ENCODE measurements around the gene CAMK2D.
"Not testable (repeated sequence)": the region's sequence is repeated elsewhere in the genome, so short reads cannot be mapped to it uniquely, and the experiment has no call there.

Gene CAMK2D

DNA sequence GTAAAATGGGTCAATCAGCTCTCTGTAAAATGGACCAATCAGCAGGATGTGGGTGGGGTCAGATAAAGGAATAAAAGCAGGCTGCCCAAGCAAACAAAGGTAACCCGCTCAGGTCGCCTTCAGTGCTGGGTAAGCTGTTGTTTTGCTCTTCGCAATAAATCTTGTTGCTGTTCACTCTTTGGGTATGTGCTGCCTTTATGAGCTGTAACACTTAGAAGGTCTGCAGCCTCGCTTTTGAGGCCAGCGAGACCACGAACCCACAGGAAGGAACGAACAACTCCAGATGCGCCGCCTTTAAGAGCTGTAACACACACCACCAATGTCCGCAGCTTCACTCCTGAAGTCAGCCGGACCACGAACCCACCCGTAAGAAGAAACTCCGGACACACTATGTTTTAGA lies 11.5 kb upstream of the CAMK2D start:
- Mint-ChIP-seq H3K4me3 (no peak overlapping the region), H3K9me3 (no peaks in the 10 kb centered on the region), H3K27me3 (peaks cover 24% of the 10 kb centered on the region), H3K27ac (no peak overlapping the region), H3K4me1 (peaks cover 8% of the 10 kb centered on the region), H3K36me3 (no peaks in the 10 kb centered on the region)
- ATAC-seq: no peak

GRCh38 chr4:113772319-113772718 lies 10.8 kb upstream of the CAMK2D start:
- Mint-ChIP-seq H3K4me1 (peaks cover 8% of the 10 kb centered on the region), H3K4me3 (no peak overlapping the region), H3K36me3 (no peaks in the 10 kb centered on the region), H3K27me3 (peaks cover 24% of the 10 kb centered on the region), H3K9me3 (no peaks in the 10 kb centered on the region), H3K27ac (no peak overlapping the region)
- ATAC-seq: peak; percentile 36

DNA sequence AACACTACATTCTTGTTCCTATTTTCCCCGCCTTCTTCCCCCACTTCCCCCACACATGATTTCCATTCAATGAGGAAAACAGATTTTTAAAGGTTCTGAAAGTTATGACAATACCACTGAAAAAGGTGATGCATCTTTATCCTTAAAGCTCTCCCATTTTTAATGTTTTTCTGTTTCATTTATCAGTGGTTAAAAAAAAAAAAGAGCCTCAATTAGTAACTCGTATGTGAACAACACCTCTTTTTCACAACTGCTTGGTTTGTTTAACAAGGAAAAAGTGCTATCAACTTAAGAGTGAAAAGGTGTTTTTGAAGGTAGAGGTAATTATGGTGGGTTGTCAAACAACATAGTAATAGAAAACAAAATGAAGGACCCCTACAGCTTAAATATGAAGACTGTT lies 8.2 kb upstream of the CAMK2D start:
- H3K4me1 Mint-ChIP-seq: no peaks in the 10 kb centered on the region
- H3K9me3 Mint-ChIP-seq: no peaks in the 10 kb centered on the region
- H3K4me3 Mint-ChIP-seq: no peak overlapping the region
- no peaks in the 10 kb centered on the region for H3K36me3 Mint-ChIP-seq
- H3K27ac Mint-ChIP-seq: no peak overlapping the region
- H3K27me3 Mint-ChIP-seq: peaks cover 5% of the 10 kb centered on the region
- no peak for ATAC-seq

- H3K36me3 Mint-ChIP-seq: no peaks in the 10 kb centered on the region
- no peaks in the 10 kb centered on the region for H3K27me3 Mint-ChIP-seq
- no peak for ATAC-seq
- no peak overlapping the region for H3K4me3 Mint-ChIP-seq
- H3K27ac Mint-ChIP-seq: no peak overlapping the region
- H3K4me1 Mint-ChIP-seq: no peaks in the 10 kb centered on the region
- H3K9me3 Mint-ChIP-seq: no peaks in the 10 kb centered on the region
Observed at GRCh38 chr4:113768952-113769351, 7.4 kb upstream of the CAMK2D start.

- no peaks in the 10 kb centered on the region for H3K27me3 Mint-ChIP-seq
- no peaks in the 10 kb centered on the region for H3K4me1 Mint-ChIP-seq
- no peak overlapping the region for H3K4me3 Mint-ChIP-seq
- no peak overlapping the region for H3K27ac Mint-ChIP-seq
- no peak for ATAC-seq
- H3K36me3 Mint-ChIP-seq: no peaks in the 10 kb centered on the region
- no peaks in the 10 kb centered on the region for H3K9me3 Mint-ChIP-seq
Observed at GRCh38 chr4:113766882-113767281, 5.3 kb upstream of the CAMK2D start.

- Mint-ChIP-seq H3K9me3 (no peaks in the 10 kb centered on the region), H3K27ac (no peak overlapping the region), H3K4me1 (peaks cover 6% of the 10 kb centered on the region), H3K27me3 (no peaks in the 10 kb centered on the region), H3K36me3 (no peaks in the 10 kb centered on the region), H3K4me3 (no peak overlapping the region)
- ATAC-seq: no peak
Observed at GRCh38 chr4:113764720-113765264, 3.3 kb upstream of the CAMK2D start.

GRCh38 chr4:113763923-113764322 lies 2.4 kb upstream of the CAMK2D start:
- ATAC-seq, H3K36me3 Mint-ChIP-seq, H3K9me3 Mint-ChIP-seq, H3K27me3 Mint-ChIP-seq, H3K4me3 Mint-ChIP-seq, H3K4me1 Mint-ChIP-seq, H3K27ac Mint-ChIP-seq: not testable (repeated sequence)

GRCh38 chr4:113763029-113763285 lies 1.4 kb upstream of the CAMK2D start:
- H3K4me1 Mint-ChIP-seq: peaks cover 12% of the 10 kb centered on the region
- H3K4me3 Mint-ChIP-seq: peak overlapping the region; percentile 96
- no peak for ATAC-seq
- peak overlapping the region; percentile 91 for H3K27ac Mint-ChIP-seq
- H3K27me3 Mint-ChIP-seq: no peaks in the 10 kb centered on the region
- peaks cover 4% of the 10 kb centered on the region for H3K36me3 Mint-ChIP-seq
- H3K9me3 Mint-ChIP-seq: no peaks in the 10 kb centered on the region

DNA sequence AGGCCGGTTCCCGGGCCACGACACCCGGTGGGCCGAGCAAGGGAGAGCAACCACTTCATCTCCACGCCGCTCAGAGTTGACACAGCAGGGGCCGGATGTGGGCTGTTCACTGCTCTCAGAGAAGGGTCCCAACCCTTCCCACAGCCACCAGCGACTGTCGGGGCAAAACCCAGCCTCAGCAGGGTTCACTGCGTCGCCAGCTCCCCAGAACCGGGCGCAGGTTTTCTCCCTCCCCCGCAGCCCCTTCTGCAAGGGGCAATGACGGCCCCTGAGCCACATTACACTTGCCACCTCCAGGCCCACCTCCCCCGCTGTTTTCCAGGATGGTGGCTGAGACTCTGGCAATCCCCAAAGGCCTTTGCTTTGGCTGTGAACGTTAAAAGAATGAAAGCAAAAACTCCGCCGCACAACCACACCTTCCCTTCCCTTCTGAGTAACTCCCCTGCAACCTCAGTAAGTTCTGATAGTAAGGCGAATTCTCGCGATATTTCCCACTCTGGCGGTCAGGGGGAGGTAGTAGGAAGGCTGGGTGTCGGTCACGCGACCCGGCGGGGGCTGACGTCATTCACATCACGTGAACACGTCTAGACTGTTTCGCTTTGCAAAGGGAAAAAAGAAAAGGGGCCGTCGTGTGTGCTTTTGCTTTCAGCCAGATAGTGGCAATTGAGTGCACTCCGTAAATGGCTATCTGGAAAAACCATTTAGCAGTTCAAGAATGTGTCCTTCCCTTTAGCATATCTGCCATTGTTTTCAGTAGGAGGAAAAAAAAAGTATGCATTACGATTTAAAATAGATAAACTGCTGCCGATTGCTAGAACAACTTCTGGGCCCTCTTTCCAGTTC lies 869 bp upstream of the CAMK2D start:
- peaks cover 9% of the 10 kb centered on the region for H3K36me3 Mint-ChIP-seq
- no peaks in the 10 kb centered on the region for H3K27me3 Mint-ChIP-seq
- no peaks in the 10 kb centered on the region for H3K9me3 Mint-ChIP-seq
- H3K4me1 Mint-ChIP-seq: peaks cover 18% of the 10 kb centered on the region
- H3K4me3 Mint-ChIP-seq: peak overlapping the region; percentile 96
- H3K27ac Mint-ChIP-seq: peak overlapping the region; percentile 91
- peak; percentile 88 for ATAC-seq

DNA sequence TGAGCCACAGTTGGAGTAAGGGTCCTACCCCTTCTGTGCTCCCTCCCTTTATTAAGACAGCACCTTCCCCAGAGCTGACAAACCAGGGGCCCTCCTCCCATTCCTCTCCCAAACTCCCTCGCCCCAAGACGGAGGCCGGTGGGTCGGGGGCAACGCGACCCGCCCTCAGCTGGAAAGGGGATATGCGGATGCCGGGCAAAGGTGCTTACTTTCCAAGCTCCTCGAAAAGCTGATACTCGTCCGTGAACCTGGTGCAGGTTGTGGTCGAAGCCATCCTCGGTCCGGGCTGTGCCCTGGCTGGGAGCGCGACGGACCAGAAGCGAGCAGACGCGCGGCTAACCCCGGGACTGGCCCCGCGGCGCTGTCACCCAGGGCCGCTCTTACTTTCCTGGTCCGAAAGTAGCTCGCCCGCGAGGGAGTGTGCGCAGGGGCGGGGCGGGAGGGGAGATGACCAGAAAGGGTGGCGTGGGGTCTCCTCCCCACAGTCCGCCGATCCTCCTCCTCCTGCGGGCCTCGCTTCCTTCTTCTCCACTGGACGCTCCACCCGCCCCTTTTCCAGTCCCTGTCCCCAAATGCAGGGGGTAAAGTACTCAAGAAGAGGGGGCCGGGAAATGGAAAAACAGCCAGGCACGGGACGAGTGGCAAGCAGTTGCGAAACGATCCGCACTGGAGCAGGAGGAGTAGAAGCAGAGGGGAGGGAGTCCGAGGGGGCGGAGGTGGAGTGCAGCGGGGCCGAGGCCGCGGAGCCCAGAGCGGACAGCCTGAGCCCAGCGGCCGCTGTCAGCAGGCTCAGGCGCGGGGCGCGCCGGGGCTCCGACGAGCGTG lies 531 bp downstream of the CAMK2D start:
- Mint-ChIP-seq H3K27ac (peak overlapping the region; percentile 91), H3K4me1 (peaks cover 20% of the 10 kb centered on the region), H3K36me3 (peaks cover 11% of the 10 kb centered on the region), H3K4me3 (peak overlapping the region; percentile 96), H3K27me3 (no peaks in the 10 kb centered on the region), H3K9me3 (no peaks in the 10 kb centered on the region)
- ATAC-seq: peak; percentile 55

DNA sequence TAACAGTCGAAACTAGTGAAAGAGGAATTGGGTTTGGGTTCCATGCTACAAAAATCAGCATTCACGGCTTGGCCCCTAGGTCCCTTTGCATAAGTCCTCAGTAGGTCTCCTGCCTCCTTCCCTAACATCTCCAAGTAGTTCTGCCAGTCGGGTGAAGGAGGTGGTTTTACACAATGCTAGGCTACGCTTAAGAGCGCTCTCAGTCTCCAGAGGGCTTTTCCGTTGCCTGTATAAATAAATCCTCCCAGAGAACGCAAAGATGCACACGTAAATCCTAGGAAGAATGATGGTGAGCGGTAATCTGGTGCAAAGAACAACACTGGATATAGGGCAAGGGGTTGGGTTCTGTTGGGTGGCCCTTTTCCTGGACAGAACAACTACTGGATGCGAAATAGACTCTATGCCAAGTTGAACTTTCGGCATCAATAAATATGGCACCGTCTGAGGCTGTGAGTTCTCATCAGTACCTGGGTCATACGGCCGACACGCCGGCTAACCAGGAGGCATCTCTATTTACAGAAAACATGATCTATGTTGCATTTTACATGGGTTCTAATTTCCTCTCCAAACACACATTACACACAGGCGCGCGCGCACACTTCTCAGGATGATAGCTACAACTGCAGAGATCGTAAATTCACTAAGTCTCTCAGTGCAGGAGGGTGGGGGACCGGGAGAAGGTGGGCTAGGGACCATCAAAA lies 1.3 kb downstream of the CAMK2D start:
- no peak for ATAC-seq
- Mint-ChIP-seq H3K27ac (peak overlapping the region; percentile 91), H3K9me3 (no peaks in the 10 kb centered on the region), H3K27me3 (no peaks in the 10 kb centered on the region), H3K4me3 (peak overlapping the region; percentile 96), H3K36me3 (peaks cover 11% of the 10 kb centered on the region), H3K4me1 (peaks cover 20% of the 10 kb centered on the region)

- peak overlapping the region; percentile 96 for H3K4me3 Mint-ChIP-seq
- H3K9me3 Mint-ChIP-seq: no peaks in the 10 kb centered on the region
- no peaks in the 10 kb centered on the region for H3K27me3 Mint-ChIP-seq
- peaks cover 11% of the 10 kb centered on the region for H3K36me3 Mint-ChIP-seq
- no peak for ATAC-seq
- peak overlapping the region; percentile 91 for H3K27ac Mint-ChIP-seq
- H3K4me1 Mint-ChIP-seq: peaks cover 20% of the 10 kb centered on the region
Observed at GRCh38 chr4:113759696-113760093, 1.8 kb downstream of the CAMK2D start.

- H3K4me3 Mint-ChIP-seq: peak overlapping the region; percentile 9
- H3K27ac Mint-ChIP-seq: peak overlapping the region; percentile 13
- H3K9me3 Mint-ChIP-seq: no peaks in the 10 kb centered on the region
- ATAC-seq: no peak
- H3K36me3 Mint-ChIP-seq: peaks cover 11% of the 10 kb centered on the region
- peaks cover 20% of the 10 kb centered on the region for H3K4me1 Mint-ChIP-seq
- no peaks in the 10 kb centered on the region for H3K27me3 Mint-ChIP-seq
Observed at GRCh38 chr4:113758372-113758771, 3.2 kb downstream of the CAMK2D start.

DNA sequence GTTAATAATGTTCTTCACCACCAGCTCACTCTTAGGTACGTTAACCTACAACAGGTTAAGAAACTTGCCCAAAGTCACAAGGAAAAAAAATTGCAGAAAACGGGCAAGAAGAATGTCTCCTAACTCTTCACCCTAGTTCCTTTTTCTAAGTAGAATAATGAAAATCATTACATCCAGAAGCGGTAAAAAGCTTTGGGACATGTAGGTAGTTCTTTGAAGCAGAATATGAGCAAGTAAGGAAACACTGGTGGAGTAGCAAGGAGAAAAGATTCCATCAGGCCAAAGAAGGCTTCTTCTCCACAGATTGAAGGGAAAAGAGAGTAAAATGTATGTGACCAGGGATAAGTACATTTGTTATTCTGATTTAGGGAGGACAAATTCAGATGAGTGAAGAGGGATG lies 4.1 kb downstream of the CAMK2D start:
- H3K9me3 Mint-ChIP-seq: no peaks in the 10 kb centered on the region
- H3K36me3 Mint-ChIP-seq: peaks cover 11% of the 10 kb centered on the region
- no peaks in the 10 kb centered on the region for H3K27me3 Mint-ChIP-seq
- peak overlapping the region; percentile 13 for H3K27ac Mint-ChIP-seq
- H3K4me3 Mint-ChIP-seq: no peak overlapping the region
- peaks cover 20% of the 10 kb centered on the region for H3K4me1 Mint-ChIP-seq
- ATAC-seq: no peak

- no peak overlapping the region for H3K4me3 Mint-ChIP-seq
- H3K4me1 Mint-ChIP-seq: peaks cover 21% of the 10 kb centered on the region
- peak; percentile 90 for ATAC-seq
- H3K27me3 Mint-ChIP-seq: no peaks in the 10 kb centered on the region
- no peaks in the 10 kb centered on the region for H3K9me3 Mint-ChIP-seq
- H3K27ac Mint-ChIP-seq: no peak overlapping the region
- H3K36me3 Mint-ChIP-seq: peaks cover 13% of the 10 kb centered on the region
Observed at GRCh38 chr4:113756005-113756410, 5.5 kb downstream of the CAMK2D start.

Data from stimulated activated memory B cell treated with anti-CD40 and anti-IgM and Interleukin-4, amounts not matched to agents 10 μg/mL and 1 μg/mL and 100 μg/mL, for 72 hours (primary cell).